Activated CD4-positive, alpha-beta memory T cell treated with anti-CD3 and anti-CD28 coated beads, Interleukin-2, amount 10 ng/mL, durations not matched to agents 7 days and 5 days (primary cell): Measurements from ENCODE around the gene WDR19. TPM values are rescaled to one million over a fixed set of nuclear protein-coding genes. Genes with fewer than 3 reads are reported as not detected.
"Not testable (repeated sequence)": the region's sequence is repeated elsewhere in the genome, so short reads cannot be mapped to it uniquely, and the experiment has no call there.

Experiments used
- CTCF ChIA-PET: fragments of 350-600 bp; sonication (Branson Sonifier 250); formaldehyde crosslinking; loops from one replicate; lab custom pipeline; 2021; ENCODE audit warnings: antibody characterized with exemption, inconsistent platforms; lab: Charles Lee
- POLR2A ChIA-PET: fragments of 350-600 bp; sonication (Branson Sonifier 250); formaldehyde crosslinking; loops from one replicate; lab custom pipeline; 2021; ENCODE audit warnings: antibody characterized with exemption; lab: Charles Lee
- DNase-seq: peaks from one replicate; pipeline ENCODE4 v3.0.0-alpha.2; 2020
- H3K27ac Mint-ChIP-seq: one replicate; pipeline ENCODE4 v1.8.0; 2021; ENCODE audit warnings: mild to moderate bottlenecking, mixed read lengths
- H3K27me3 Mint-ChIP-seq: one replicate; pipeline ENCODE4 v1.8.0; 2021; ENCODE audit warnings: mixed read lengths
- H3K36me3 Mint-ChIP-seq: one replicate; pipeline ENCODE4 v1.8.0; 2021; ENCODE audit warnings: low read depth, mixed read lengths
- H3K4me1 Mint-ChIP-seq: one replicate; pipeline ENCODE4 v1.8.0; 2021; ENCODE audit warnings: mixed read lengths
- H3K4me3 Mint-ChIP-seq: one replicate; pipeline ENCODE4 v1.8.0; 2021; ENCODE audit warnings: mild to moderate bottlenecking, mixed read lengths
- H3K9me3 Mint-ChIP-seq: one replicate; pipeline ENCODE4 v1.8.0; 2021; ENCODE audit warnings: mixed read lengths
- total RNA-seq, 2 experiments: library from RNA; stranded (reverse); gene quantifications; one replicate each; pipeline ENCODE4 v1.2.3, GENCODE V29; 2021

WDR19 gene
- total RNA-seq, 2 experiments from 2014 or later = 9.9 to 12.1 TPM

- Mint-ChIP-seq H3K27ac (no peak overlapping the region), H3K9me3 (no peaks in the 10 kb centered on the region), H3K4me1 (no peaks in the 10 kb centered on the region), H3K36me3 (no peaks in the 10 kb centered on the region), H3K4me3 (no peak overlapping the region), H3K27me3 (no peaks in the 10 kb centered on the region)
- no peak for DNase-seq
- ChIA-PET POLR2A (no interaction called here), CTCF (no interaction called here)
These were observed 53.4 kb downstream of the WDR19 start for GRCh38 chr4:39235696-39236095.

- ChIA-PET CTCF (interaction anchor here (1.2 kb wide), 1 partner anchor 16 kb away, joined by 3 read pairs; no protein-coding TSS in a partner anchor), POLR2A (no interaction called here)
- no peaks in the 10 kb centered on the region for H3K9me3 Mint-ChIP-seq
- H3K27me3 Mint-ChIP-seq = no peaks in the 10 kb centered on the region
- H3K4me1 Mint-ChIP-seq = no peaks in the 10 kb centered on the region
- H3K4me3 Mint-ChIP-seq = no peak overlapping the region
- no peak overlapping the region for H3K27ac Mint-ChIP-seq
- no peaks in the 10 kb centered on the region for H3K36me3 Mint-ChIP-seq
- no peak for DNase-seq
These were observed 54.9 kb downstream of the WDR19 start for GRCh38 chr4:39237179-39237578.

- Mint-ChIP-seq H3K27ac (no peak overlapping the region), H3K4me3 (no peak overlapping the region), H3K4me1 (no peaks in the 10 kb centered on the region), H3K27me3 (no peaks in the 10 kb centered on the region), H3K9me3 (no peaks in the 10 kb centered on the region), H3K36me3 (peaks cover 3% of the 10 kb centered on the region)
- POLR2A ChIA-PET = no interaction called here
- CTCF ChIA-PET = no interaction called here
- DNase-seq = no peak
These were observed 61.1 kb downstream of the WDR19 start for GRCh38 chr4:39243462-39243861.

GRCh38 chr4:39255266-39255665 is 72.9 kb downstream of the WDR19 start:
- CTCF ChIA-PET = no interaction called here
- Mint-ChIP-seq H3K4me3 (no peak overlapping the region), H3K27me3 (no peaks in the 10 kb centered on the region), H3K36me3 (peaks cover 2% of the 10 kb centered on the region), H3K4me1 (no peaks in the 10 kb centered on the region), H3K27ac (no peak overlapping the region), H3K9me3 (no peaks in the 10 kb centered on the region)
- POLR2A ChIA-PET = no interaction called here
- no peak for DNase-seq

- Mint-ChIP-seq H3K4me1 (no peaks in the 10 kb centered on the region), H3K36me3 (peaks cover 2% of the 10 kb centered on the region), H3K4me3 (no peak overlapping the region), H3K27ac (no peak overlapping the region), H3K27me3 (no peaks in the 10 kb centered on the region), H3K9me3 (no peaks in the 10 kb centered on the region)
- DNase-seq = no peak
- POLR2A ChIA-PET = no interaction called here
- CTCF ChIA-PET = no interaction called here
These were observed 73.5 kb downstream of the WDR19 start for GRCh38 chr4:39255871-39256270.

GRCh38 chr4:39256436-39256835 is 74.1 kb downstream of the WDR19 start:
- DNase-seq = no peak
- H3K9me3 Mint-ChIP-seq = no peaks in the 10 kb centered on the region
- ChIA-PET POLR2A (no interaction called here), CTCF (no interaction called here)
- H3K27me3 Mint-ChIP-seq = no peaks in the 10 kb centered on the region
- H3K4me1 Mint-ChIP-seq = no peaks in the 10 kb centered on the region
- H3K27ac Mint-ChIP-seq = no peak overlapping the region
- H3K36me3 Mint-ChIP-seq = peaks cover 2% of the 10 kb centered on the region
- H3K4me3 Mint-ChIP-seq = no peak overlapping the region

GRCh38 chr4:39259571-39260330 is 77.4 kb downstream of the WDR19 start:
- no peaks in the 10 kb centered on the region for H3K4me1 Mint-ChIP-seq
- peaks cover 2% of the 10 kb centered on the region for H3K36me3 Mint-ChIP-seq
- POLR2A ChIA-PET = no interaction called here
- no peak overlapping the region for H3K4me3 Mint-ChIP-seq
- DNase-seq = no peak
- CTCF ChIA-PET = no interaction called here
- H3K27me3 Mint-ChIP-seq = no peaks in the 10 kb centered on the region
- H3K9me3 Mint-ChIP-seq = no peaks in the 10 kb centered on the region
- H3K27ac Mint-ChIP-seq = no peak overlapping the region

- Mint-ChIP-seq H3K36me3 (peaks cover 2% of the 10 kb centered on the region), H3K27me3 (no peaks in the 10 kb centered on the region), H3K4me3 (no peak overlapping the region), H3K9me3 (no peaks in the 10 kb centered on the region), H3K4me1 (no peaks in the 10 kb centered on the region), H3K27ac (no peak overlapping the region)
- CTCF ChIA-PET = no interaction called here
- no peak for DNase-seq
- POLR2A ChIA-PET = no interaction called here
These were observed 81.6 kb downstream of the WDR19 start for GRCh38 chr4:39263895-39264294.

GRCh38 chr4:39274503-39274902 is 92.2 kb downstream of the WDR19 start:
- no peak for DNase-seq
- POLR2A ChIA-PET = no interaction called here
- Mint-ChIP-seq H3K27me3 (no peaks in the 10 kb centered on the region), H3K9me3 (no peaks in the 10 kb centered on the region), H3K27ac (no peak overlapping the region), H3K4me3 (no peak overlapping the region), H3K4me1 (no peaks in the 10 kb centered on the region), H3K36me3 (peaks cover 11% of the 10 kb centered on the region)
- CTCF ChIA-PET = no interaction called here

GRCh38 chr4:39277661-39278060 is 95.3 kb downstream of the WDR19 start:
- H3K4me1 Mint-ChIP-seq, H3K27ac Mint-ChIP-seq, H3K27me3 Mint-ChIP-seq, H3K9me3 Mint-ChIP-seq, POLR2A ChIA-PET, H3K4me3 Mint-ChIP-seq, DNase-seq: not testable (repeated sequence)
- peaks cover 11% of the 10 kb centered on the region for H3K36me3 Mint-ChIP-seq
- CTCF ChIA-PET = interaction anchor here (0.9 to 1.8 kb wide), 4 partner anchors 8 to 1048 kb away, joined by 3 to 5 read pairs (median 3); no protein-coding TSS in a partner anchor

GRCh38 chr4:39278476-39278875 is 96.1 kb downstream of the WDR19 start:
- Mint-ChIP-seq H3K4me3 (no peak overlapping the region), H3K36me3 (peaks cover 6% of the 10 kb centered on the region), H3K4me1 (no peaks in the 10 kb centered on the region), H3K9me3 (no peaks in the 10 kb centered on the region), H3K27ac (no peak overlapping the region), H3K27me3 (no peaks in the 10 kb centered on the region)
- CTCF ChIA-PET = interaction anchor here (1.6 kb wide), 1 partner anchor 37 kb away, joined by 3 read pairs; no protein-coding TSS in a partner anchor
- no peak for DNase-seq
- POLR2A ChIA-PET = interaction anchor here (0.5 kb wide), 1 partner anchor 136 kb away, joined by 3 read pairs; no protein-coding TSS in a partner anchor

GRCh38 chr4:39279416-39279815 is 97.1 kb downstream of the WDR19 start:
- ChIA-PET POLR2A (no interaction called here), CTCF (no interaction called here)
- H3K27me3 Mint-ChIP-seq = no peaks in the 10 kb centered on the region
- peaks cover 12% of the 10 kb centered on the region for H3K36me3 Mint-ChIP-seq
- H3K4me3 Mint-ChIP-seq = no peak overlapping the region
- H3K4me1 Mint-ChIP-seq = peaks cover 1% of the 10 kb centered on the region
- H3K27ac Mint-ChIP-seq = no peak overlapping the region
- no peaks in the 10 kb centered on the region for H3K9me3 Mint-ChIP-seq
- DNase-seq = no peak

GRCh38 chr4:39280770-39281169 is 98.4 kb downstream of the WDR19 start:
- Mint-ChIP-seq H3K4me1 (peaks cover 8% of the 10 kb centered on the region), H3K9me3 (no peaks in the 10 kb centered on the region), H3K27me3 (no peaks in the 10 kb centered on the region), H3K36me3 (peaks cover 20% of the 10 kb centered on the region), H3K4me3 (no peak overlapping the region), H3K27ac (no peak overlapping the region)
- CTCF ChIA-PET = no interaction called here
- POLR2A ChIA-PET = interaction anchor here (0.6 kb wide), 1 partner anchor 477 kb away, joined by 3 read pairs; no protein-coding TSS in a partner anchor
- no peak for DNase-seq
